GM18508 (cell line): Measurements from ENCODE around the gene SUMO3.

Experiments used
- ATAC-seq: cut with Tn5 transposase; IDR thresholded peaks from one replicate; pipeline ENCODE4 v1.9.1; 2021; ENCODE audit warnings: moderate number of reproducible peaks; ENCODE audit not compliant: insufficient read depth, unreplicated experiment

Gene SUMO3

DNA sequence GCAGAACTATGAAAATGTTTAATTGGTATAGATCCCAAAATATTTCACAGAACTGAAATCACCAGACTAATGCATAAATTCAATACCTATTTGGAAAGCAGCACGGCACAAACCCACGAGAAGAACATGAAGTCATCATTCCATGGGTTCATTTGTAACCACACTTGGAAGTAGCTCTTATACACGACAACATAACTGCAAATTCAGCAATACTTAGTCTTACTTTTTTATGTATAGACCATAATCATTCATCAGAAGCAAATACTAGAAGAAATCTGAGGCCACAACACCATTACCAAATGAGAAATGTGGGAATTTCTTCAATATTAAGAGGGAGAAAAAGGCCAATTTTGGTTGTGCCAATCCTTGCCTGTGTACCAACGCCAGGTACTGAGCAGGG lies 12.0 kb downstream of the SUMO3 start:
- ATAC-seq: no peak

GRCh38 chr21:44805226-44805625 lies 12.6 kb downstream of the SUMO3 start:
- no peak for ATAC-seq

DNA sequence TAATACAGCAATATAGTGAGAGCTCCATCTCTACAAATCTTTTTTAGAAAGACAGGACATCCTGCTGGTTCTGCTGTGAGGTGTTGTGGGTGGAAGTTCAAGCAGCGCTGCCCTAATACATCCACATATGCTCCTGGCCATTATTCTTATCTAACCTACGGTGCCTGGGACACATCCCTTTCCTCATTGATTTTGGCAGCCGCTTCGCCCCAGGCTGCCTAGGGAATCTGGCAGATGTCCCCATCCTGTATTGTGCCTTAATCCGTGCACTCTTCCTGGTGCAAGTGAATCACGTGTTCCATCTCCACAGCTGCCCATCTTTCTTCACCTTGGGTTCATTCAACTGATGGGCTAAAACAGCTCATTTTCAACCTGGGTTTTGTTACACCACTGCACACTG lies 13.1 kb downstream of the SUMO3 start:
- no peak for ATAC-seq

DNA sequence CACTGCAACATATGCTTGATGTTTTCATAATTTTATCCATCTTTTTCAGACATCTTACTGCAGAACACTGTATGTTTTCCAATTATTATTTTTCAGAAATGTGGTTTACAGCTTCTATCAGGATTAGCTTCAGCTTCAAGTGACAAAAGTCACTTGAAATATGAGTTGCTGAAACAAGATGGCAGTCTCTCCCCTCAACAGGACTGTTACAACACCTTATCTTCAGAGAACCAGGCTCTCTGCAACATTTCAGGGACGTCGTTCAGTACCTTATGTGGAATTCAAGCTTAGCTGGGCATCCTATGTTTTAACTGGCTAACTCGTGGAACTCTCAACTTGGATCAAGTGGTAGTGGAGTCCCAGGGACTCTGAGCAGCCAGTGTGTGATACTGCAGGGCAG lies 14.2 kb downstream of the SUMO3 start:
- ATAC-seq: no peak

DNA sequence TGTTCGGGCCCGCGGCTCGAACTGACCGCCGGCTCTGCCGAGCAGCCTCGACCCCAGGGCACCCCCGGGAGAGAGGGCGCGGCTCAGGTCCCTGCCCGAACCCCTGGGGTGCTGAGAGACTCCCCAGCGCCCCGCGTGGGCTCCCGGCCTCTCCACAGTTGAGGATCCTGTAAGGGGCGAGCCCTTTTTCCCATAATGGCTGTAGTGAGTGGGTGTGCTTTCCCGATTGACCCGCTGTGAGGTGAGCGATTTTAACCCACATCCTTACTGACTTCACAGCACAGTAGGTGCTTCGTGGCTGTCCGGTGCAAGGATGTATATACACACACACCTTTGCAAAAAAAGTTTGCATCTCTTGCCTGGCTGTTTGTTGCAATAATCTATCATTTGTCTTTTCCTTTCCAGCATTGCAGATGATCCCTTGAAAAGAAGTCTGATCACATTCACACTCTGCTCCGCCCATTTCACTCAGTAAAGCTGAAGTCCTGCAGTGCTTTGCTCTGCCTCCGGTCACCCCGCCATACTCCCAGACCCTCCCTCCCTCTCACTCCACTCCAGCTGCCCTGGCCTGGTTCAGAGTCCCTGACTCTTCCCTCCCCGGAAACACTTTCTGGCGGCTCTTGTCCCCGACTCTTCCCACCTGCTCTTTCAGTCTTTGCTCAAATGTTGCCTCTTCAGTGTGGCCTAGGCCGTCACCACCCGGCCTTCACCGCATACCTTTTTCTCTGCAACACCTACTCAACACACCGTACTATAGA lies 15.3 kb downstream of the SUMO3 start:
- ATAC-seq: no peak

GRCh38 chr21:44801468-44802395 lies 16.1 kb downstream of the SUMO3 start, which contains the start of gene UBE2G2:
Gene UBE2G2 (minus strand): TSS chr21:44801820. CDS start chr21:44801748, 72 bp downstream.
- no peak for ATAC-seq

DNA sequence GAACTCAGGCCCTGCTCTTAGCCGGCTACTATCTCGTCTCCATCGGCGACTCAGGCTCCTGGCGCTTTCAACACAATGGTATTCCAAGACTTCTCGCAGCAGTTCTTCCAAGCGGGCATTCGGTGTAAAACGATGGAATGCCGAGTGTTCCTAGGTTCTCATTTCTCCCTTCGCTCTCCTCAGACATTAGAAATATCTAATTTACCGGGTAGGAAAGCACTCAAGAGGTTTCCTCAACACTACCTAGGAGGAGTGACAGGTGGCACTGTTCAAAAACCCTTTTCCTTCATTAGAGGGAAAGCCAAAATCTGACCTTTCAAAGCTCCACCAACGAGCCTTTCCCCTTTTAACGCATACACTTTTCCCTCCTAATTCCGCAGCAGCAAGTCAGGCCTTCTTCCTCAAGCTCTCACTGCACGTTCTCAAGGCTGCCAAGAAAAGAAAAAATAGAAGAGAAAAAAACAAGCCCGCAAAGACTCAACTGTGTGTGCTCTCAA lies 16.8 kb downstream of the SUMO3 start:
- no peak for ATAC-seq

DNA sequence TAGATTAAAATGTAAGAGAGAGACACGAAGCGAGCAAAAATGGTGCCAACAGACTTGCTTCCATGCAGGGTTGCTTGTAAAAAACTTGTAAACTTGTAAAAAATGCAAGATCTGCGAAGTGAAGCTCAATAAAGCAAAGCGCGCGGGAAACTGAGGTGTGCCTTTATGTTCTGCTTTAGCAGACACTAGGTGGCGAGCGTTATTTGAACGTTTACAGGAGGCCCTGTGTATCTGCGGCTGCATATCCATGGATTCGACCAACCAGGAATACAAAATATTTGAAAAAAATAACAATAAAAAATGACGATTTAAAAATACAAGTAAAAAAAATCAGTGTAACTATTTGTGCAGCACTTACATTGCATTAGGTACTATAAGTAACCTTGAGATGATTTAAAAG lies 17.8 kb downstream of the SUMO3 start:
- no peak for ATAC-seq

DNA sequence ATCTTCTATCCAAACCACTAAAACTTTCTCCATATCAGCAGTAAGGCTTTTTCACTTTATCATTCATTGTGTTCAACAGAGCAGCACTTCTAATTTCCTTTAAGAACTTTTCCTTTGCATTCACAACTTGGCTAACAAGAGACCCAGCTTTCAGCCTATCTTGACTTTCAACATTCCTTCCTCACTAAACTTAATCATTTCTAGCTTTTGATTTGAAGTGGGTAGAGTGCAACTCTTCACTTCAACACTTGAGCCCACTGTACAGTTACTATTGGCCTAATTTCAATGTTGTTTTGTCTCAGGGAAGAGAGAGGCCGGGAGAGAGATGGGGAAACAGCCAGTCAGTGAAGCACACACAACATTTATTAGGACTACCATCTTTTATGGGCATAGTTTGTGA lies 18.2 kb downstream of the SUMO3 start:
- no peak for ATAC-seq

DNA sequence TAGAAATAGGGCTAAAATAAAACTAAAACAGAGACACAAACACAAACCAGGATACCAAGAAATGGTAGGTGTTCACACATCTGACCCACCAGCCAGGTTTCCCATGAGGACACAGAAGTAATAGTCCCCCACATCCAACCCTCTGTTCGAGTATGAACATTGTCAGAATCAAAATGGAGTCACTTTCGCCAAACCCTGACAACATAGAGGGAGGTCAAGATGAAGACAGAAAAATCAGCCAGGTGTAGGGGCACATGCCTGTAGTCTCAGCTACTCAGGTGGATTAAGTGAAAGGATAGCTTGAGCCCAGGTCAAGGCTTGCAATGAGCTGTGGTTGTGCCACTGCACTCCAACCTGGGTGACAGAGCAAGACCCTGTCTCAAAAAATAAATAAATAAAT lies 20.1 kb downstream of the SUMO3 start:
- no peak for ATAC-seq

GRCh38 chr21:44795342-44795741 lies 22.5 kb downstream of the SUMO3 start:
- no peak for ATAC-seq

GRCh38 chr21:44793592-44794374 lies 24.1 kb downstream of the SUMO3 start:
- no peak for ATAC-seq

DNA sequence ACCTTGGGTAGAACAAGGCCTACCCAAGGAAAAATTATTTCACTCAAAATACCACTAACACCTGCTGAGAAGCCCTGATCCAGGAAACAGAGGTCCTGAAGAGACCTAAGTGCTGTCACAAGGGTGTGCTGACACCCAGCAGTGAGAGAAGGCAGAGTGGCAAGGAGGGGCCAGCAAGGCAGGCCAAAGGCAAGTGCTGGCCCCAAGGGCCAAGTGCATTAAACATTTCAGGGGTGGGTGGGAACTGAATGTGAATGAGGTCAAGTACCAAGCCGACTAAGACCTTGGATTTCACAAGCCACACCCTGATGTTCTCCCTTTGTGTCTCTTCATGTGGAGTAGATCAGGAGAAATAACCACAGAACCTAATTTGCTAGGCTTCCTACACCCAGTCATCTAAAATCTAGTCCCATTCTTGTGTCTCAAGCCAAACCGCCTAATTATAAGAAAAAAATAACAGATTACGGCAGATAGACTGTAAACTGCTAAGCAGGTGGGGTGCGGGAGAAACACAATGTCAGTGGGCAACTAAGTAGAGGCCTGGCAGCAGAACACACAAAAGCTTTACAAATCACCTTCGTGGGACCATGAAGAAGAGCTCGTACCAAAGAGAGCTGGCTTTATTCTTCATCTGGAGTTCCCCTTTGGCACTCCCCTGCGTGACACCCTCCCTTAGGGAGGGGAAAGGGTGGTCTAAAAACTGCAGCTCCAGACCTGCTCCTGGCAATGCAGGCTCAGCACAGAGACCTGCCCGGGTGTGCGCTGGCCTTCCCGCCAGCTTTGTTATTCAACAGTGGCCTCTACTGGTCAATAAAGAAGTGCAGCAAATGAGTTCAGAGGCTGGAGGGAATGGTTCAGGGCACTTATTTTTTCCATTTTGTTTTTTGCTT lies 24.9 kb downstream of the SUMO3 start:
- no peak for ATAC-seq

DNA sequence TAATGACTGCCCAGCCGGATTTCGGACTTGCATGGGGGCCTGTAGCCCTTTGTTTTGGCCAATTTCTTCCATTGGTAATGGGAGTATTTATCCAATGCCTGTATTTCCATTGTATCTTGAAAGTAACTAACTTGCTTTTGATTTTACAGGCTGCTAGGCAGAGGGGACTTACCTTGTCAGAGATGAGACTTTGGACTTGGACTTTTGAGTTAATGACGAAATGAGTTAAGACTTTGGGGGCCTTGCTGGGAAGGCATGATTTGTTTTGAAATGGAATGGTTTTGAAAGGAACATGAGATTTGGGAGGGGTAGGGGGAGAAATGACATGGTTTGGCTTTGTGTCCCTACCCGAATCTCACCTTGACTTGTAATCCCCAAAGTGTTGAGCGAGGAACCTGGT lies 25.9 kb downstream of the SUMO3 start:
- ATAC-seq: no peak

GRCh38 chr21:44791246-44791645 lies 26.6 kb downstream of the SUMO3 start:
- ATAC-seq: no peak

DNA sequence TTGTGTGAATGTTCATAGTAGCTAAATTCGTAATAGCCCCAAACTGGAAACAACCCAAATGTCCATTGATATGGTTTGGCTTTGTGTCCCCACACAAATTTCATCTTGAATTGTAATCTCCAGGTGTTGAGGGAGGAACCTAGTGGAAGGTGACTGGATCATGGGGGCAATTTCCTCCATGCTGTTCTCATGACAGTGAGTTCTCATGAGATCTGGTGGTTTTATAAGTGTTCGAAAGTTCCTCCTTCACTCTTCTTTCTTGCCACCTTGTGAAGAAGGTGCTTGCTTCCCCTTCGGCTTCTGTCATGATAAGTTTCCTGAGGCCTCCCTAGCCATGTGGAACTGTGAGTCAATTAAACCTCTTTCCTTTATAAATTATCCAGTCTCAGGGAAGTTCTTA lies 27.5 kb downstream of the SUMO3 start:
- ATAC-seq: no peak

DNA sequence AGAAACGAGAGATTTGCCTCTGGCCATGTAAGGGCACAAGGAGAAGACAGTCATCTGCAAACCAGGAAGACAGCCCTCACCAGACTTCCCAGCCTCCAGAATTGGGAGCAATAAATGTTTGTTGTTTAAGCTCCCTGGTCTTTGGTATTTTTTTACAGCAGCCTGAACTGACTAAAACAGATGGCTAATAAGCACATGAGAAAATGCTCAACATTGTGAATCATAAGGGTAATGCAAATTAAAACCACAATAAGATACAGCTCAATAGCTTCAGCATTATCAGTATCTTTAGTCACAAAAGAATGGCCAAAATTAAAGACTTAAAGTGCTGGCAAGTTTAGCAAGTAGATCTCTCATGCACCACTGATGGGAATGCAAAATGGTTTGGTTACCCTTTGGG lies 28.0 kb downstream of the SUMO3 start:
- no peak for ATAC-seq

- ATAC-seq: no peak
Observed at GRCh38 chr21:44785620-44786335, 32.1 kb downstream of the SUMO3 start.

DNA sequence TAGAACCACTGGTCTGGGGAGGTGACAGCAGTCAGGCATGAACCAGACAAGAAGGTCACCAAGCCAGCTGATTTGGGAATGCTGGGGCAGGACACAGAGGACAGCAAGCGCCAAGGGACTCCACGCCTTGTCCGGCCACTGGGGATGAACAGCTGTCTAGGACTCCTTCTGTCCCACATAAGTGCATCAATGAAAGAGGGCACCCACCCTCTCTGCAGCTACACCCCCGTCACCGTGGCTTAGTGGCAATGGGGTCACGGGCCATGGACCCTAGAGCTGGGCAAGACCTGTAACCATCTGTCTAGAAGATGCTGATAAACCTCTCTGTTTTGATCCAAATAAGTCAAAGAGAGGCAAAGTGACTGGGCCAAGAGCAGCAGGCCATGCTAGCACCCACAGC lies 33.1 kb downstream of the SUMO3 start:
- no peak for ATAC-seq
